A673 (cell line): ENCODE data around the gene SBF2.

Experiments used
- CTCF ChIP-seq: fragments of 300-800, 200-600 bp; sonication (generic); conservative IDR thresholded peaks from 2 replicates; pipeline ENCODE4 v1.5.1; 2017; ENCODE audit warnings: low read depth, mild to moderate bottlenecking, antibody characterized with exemption, low read length, moderate library complexity, mixed read lengths
- EZH2 ChIP-seq: fragments of 200-600 bp; sonication (generic); IDR thresholded peaks from 2 replicates; pipeline ENCODE4 v1.6.1; 2017; ENCODE audit warnings: borderline replicate concordance, low read depth, mild to moderate bottlenecking, mixed read lengths, antibody characterized with exemption, low read length; ENCODE audit not compliant: poor library complexity, severe bottlenecking

GRCh38 chr11:10030122-10030490 lies 263.9 kb downstream of the SBF2 start:
- TF ChIP-seq CTCF (no peak), EZH2 (no peak)
